Gastroesophageal sphincter (tissue), 3 donors: ENCODE results near the gene CHST15.

Experiments
- CTCF ChIP-seq, 4 experiments: fragments of 200-600 bp in 2 of 4; fragments of 450-650 bp in 2 of 4; sonication (generic) in 1 of 4; IDR thresholded peaks; one replicate each; pipeline ENCODE4 v1.5.1; 2017 to 2019; ENCODE audit warnings: antibody characterized with exemption in 4 of 4, mild to moderate bottlenecking in 2 of 4, moderate library complexity in 2 of 4
- EP300 ChIP-seq: sonication (generic); formaldehyde crosslinking; IDR thresholded peaks from one replicate; pipeline ENCODE4 v1.6.1; 2017; ENCODE audit warnings: antibody characterized with exemption, mild to moderate bottlenecking

- no peak for TF ChIP-seq EP300
- no peak for TF ChIP-seq CTCF (IDR thresholded peaks at IDR 0.05)
Measured at GRCh38 chr10:123974406-123974805, 119.0 kb downstream of the CHST15 start.
